ENCODE results near the gene KIF3A.

DNA sequence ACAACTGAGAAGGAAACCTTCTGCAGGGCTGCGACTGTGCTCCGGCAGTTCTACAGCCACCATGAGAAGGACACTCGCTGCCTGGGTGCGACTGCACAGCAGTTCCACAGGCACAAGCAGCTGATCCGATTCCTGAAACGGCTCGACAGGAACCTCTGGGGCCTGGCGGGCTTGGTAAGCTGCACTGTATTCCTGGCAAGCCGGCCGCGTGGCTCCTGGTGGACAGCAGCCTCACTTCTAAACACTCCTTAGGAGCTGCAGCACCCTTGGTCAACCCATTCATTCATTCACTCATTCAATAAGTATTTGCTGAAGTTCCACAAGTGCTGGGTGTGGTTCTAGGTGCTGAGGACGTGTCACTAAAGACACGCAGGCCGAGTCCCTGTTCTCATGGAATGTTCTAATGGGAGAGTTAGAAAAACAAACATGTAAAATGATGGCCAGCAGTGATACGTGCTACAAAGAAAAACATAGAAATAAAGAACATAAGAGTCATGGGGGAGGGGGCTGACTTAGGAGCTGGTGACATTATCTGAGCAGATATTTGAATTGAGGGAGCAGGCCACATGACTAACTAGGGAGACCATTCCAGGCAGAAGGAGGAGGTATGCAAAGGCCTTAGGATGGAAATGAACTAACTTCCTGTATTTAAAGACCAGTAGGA, 57.5 kb downstream of the KIF3A start:
- TF ChIP-seq GLIS3 (CRISPR knock-in tag; IDR thresholded peaks at IDR 0.05) (no peak), BACH2 (CRISPR knock-in tag; IDR thresholded peaks at IDR 0.05; ENCODE audit: borderline replicate concordance) (no peak), RARB (CRISPR knock-in tag; IDR thresholded peaks at IDR 0.05) (no peak), ZFP30 (CRISPR knock-in tag; IDR thresholded peaks at IDR 0.05) (no peak), ARNTL (CRISPR knock-in tag; IDR thresholded peaks at IDR 0.05; ENCODE audit: borderline replicate concordance, low read depth) (no peak)
- TF ChIP-seq, protein P1, sequence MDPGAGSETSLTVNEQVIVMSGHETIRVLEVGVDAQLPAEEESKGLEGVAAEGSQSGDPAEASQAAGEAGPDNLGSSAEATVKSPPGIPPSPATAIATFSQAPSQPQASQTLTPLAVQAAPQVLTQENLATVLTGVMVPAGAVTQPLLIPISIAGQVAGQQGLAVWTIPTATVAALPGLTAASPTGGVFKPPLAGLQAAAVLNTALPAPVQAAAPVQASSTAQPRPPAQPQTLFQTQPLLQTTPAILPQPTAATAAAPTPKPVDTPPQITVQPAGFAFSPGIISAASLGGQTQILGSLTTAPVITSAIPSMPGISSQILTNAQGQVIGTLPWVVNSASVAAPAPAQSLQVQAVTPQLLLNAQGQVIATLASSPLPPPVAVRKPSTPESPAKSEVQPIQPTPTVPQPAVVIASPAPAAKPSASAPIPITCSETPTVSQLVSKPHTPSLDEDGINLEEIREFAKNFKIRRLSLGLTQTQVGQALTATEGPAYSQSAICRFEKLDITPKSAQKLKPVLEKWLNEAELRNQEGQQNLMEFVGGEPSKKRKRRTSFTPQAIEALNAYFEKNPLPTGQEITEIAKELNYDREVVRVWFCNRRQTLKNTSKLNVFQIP (CRISPR knock-in tag; IDR thresholded peaks at IDR 0.05; ENCODE audit: borderline replicate concordance, low read depth), result no peak
- TF ChIP-seq, protein P2, sequence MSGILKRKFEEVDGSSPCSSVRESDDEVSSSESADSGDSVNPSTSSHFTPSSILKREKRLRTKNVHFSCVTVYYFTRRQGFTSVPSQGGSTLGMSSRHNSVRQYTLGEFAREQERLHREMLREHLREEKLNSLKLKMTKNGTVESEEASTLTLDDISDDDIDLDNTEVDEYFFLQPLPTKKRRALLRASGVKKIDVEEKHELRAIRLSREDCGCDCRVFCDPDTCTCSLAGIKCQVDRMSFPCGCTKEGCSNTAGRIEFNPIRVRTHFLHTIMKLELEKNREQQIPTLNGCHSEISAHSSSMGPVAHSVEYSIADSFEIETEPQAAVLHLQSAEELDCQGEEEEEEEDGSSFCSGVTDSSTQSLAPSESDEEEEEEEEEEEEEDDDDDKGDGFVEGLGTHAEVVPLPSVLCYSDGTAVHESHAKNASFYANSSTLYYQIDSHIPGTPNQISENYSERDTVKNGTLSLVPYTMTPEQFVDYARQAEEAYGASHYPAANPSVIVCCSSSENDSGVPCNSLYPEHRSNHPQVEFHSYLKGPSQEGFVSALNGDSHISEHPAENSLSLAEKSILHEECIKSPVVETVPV (CRISPR knock-in tag; IDR thresholded peaks at IDR 0.05), result no peak
- TF ChIP-seq, protein P3, sequence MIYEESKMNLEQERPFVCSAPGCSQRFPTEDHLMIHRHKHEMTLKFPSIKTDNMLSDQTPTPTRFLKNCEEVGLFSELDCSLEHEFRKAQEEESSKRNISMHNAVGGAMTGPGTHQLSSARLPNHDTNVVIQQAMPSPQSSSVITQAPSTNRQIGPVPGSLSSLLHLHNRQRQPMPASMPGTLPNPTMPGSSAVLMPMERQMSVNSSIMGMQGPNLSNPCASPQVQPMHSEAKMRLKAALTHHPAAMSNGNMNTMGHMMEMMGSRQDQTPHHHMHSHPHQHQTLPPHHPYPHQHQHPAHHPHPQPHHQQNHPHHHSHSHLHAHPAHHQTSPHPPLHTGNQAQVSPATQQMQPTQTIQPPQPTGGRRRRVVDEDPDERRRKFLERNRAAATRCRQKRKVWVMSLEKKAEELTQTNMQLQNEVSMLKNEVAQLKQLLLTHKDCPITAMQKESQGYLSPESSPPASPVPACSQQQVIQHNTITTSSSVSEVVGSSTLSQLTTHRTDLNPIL (CRISPR knock-in tag; IDR thresholded peaks at IDR 0.05; ENCODE audit: low read depth), result no peak
- TF ChIP-seq, protein P4, sequence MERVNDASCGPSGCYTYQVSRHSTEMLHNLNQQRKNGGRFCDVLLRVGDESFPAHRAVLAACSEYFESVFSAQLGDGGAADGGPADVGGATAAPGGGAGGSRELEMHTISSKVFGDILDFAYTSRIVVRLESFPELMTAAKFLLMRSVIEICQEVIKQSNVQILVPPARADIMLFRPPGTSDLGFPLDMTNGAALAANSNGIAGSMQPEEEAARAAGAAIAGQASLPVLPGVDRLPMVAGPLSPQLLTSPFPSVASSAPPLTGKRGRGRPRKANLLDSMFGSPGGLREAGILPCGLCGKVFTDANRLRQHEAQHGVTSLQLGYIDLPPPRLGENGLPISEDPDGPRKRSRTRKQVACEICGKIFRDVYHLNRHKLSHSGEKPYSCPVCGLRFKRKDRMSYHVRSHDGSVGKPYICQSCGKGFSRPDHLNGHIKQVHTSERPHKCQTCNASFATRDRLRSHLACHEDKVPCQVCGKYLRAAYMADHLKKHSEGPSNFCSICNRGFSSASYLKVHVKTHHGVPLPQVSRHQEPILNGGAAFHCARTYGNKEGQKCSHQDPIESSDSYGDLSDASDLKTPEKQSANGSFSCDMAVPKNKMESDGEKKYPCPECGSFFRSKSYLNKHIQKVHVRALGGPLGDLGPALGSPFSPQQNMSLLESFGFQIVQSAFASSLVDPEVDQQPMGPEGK (CRISPR knock-in tag; IDR thresholded peaks at IDR 0.05; ENCODE audit: borderline replicate concordance), result no peak

Data from SK-N-SH treated with all-trans-retinoic acid at 6 μM for 48 hours (cell line).